GM10266 (cell line): ENCODE measurements around the gene CLPSL1.

Experiments used
- DNase-seq: peaks from one replicate; pipeline ENCODE4 v3.0.0; 2012; ENCODE audit errors: extremely low spot score
- CTCF ChIP-seq: IDR thresholded peaks from 2 replicates; pipeline ENCODE4 v1.5.1; 2012; ENCODE audit warnings: mild to moderate bottlenecking, low read depth; ENCODE audit not compliant: control insufficient read depth, insufficient read depth; ENCODE audit errors: missing control alignments

The CLPSL1 gene

DNA sequence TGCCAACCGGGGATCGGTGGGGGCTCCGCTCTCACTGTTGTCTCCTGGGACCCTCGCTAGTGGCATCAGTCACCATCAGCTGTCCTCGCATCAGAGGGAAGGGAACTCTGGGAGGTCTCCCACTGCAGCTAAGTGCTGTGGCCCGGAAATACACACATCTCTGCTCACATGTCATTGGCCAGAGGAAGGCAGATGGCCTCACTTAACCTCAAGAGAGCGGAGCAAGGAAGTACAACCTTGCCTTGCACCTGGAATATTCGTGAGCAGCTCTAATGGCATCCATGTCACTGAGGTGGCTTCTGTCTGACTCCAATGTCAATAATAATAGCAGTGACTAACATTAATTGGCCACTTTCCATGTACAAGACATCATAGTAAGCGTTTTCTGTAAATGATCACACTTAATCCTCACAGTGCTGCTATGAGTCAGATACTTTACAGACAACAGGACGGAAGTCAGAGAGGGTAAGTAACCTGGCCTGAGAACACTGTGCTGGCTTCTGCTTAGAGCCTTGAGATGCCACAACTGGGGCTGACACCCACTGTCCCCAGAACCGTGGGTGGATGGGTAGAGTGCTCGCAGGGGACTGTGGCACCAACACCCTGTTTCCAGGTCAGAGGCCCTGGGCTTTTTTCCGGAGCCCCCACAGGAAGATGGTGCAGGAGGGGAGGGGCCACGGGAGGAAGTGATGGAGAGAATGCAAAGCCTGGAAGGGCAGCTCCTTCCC, 30.3 kb downstream of the CLPSL1 start:
- DNase-seq = no peak
- no peak for TF ChIP-seq CTCF

GRCh38 chr6:35811699-35811995, 30.8 kb downstream of the CLPSL1 start:
- no peak for DNase-seq
- no peak for TF ChIP-seq CTCF

DNA sequence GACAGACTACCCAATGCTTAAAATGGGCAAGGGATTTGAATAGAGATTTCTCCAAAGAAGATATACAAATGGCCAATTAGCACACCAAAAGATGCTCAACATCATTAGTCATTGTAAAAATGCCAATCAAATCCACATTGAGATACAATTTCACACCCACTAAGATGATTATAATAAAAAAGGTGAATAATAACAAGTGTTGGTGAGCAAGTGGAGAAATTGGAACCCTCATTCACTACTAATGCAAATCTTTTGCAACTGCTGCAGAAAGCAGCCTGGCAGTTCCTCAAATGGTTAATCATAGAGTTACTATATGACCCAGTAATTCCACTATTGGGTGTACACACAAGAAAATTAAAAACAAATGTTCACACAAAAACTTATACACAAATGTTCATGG, 36.7 kb downstream of the CLPSL1 start:
- no peak for TF ChIP-seq CTCF
- DNase-seq = no peak

- no peak for DNase-seq
- TF ChIP-seq CTCF = no peak
Observed at GRCh38 chr6:35823601-35824000, 42.8 kb downstream of the CLPSL1 start.

GRCh38 chr6:35824552-35825192, 43.9 kb downstream of the CLPSL1 start:
- no peak for TF ChIP-seq CTCF
- no peak for DNase-seq

GRCh38 chr6:35829306-35829705, 48.5 kb downstream of the CLPSL1 start:
- no peak for TF ChIP-seq CTCF
- DNase-seq = no peak

DNA sequence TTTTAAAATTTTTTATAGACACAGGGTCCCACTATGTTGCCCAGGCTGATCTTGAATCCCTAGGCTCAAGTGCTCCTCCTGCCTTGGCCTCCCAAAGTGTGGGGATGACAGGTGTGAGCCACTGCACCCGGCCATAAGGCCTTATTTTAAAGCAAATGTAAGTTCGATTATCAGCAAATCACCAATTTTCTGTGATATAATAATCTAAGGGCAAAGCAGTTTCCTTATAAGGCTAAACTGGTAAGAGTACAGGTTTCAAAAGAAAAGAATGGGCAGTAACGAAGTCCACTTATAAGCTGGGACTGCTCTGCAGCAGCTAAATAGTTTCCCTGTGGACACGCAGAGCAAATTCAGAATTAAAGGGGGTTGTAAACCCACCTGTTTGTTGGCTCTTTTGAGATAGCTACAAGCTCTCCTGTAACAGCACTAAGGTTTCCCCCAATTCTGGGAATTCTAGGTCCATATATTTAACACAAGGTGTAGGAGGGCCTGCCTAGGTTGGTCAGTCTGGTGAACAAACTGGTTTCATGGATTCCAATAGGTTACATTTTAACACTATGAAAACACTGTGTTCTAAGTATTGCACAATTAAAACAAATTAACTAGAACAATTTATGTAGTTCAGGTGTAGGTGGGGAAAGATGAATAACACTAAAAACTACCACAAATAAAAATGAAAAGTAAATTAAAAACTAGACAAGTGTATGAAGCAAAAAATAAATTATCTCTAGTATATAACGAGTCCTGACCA, 50.6 kb downstream of the CLPSL1 start:
- TF ChIP-seq CTCF = no peak
- DNase-seq = no peak
